HepG2 (cell line): ENCODE results near the gene RPS6KB2. TPM values are rescaled to one million over a fixed set of nuclear protein-coding genes. Genes with fewer than 3 reads are reported as not detected.
A peak's percentile ranks its signal among the peaks of the same experiment; 100 is the strongest.

ENCODE experiments used
- ARNT ChIP-seq: fragments of 450-650 bp; IDR thresholded peaks from 2 replicates; pipeline ENCODE4 v1.6.1; 2017
- EHMT2 ChIP-seq: fragments of 200-600 bp; sonication (generic); IDR thresholded peaks from 2 replicates; pipeline ENCODE4 v1.7.0; 2017; ENCODE audit warnings: antibody characterized with exemption, low read depth, low read length, borderline replicate concordance
- GABPB1 ChIP-seq: IDR thresholded peaks from 2 replicates; pipeline ENCODE4 v1.6.1; 2016; ENCODE audit warnings: mild to moderate bottlenecking, missing genetic modification reagents, moderate library complexity, missing compliant biosample characterization
- ISL2 ChIP-seq: sonication (generic); formaldehyde crosslinking; IDR thresholded peaks from 2 replicates; pipeline ENCODE4 v1.5.0; 2020; ENCODE audit warnings: missing genetic modification reagents
- MEIS2 ChIP-seq: sonication (generic); formaldehyde crosslinking; IDR thresholded peaks from 2 replicates; pipeline ENCODE4 v1.9.0; 2021; ENCODE audit warnings: mild to moderate bottlenecking, missing genetic modification reagents
- MIXL1 ChIP-seq: IDR thresholded peaks from 2 replicates; pipeline ENCODE4 v1.6.1; 2016
- NFAT5 ChIP-seq: sonication (generic); formaldehyde crosslinking; IDR thresholded peaks from 2 replicates; pipeline ENCODE4 v1.4.0; 2020; ENCODE audit warnings: missing genetic modification reagents
- SP2 ChIP-seq: sonication (generic); formaldehyde crosslinking; IDR thresholded peaks from 2 replicates; pipeline ENCODE4 v1.5.1; 2020; ENCODE audit warnings: mild to moderate bottlenecking, missing genetic modification reagents
- SPEN ChIP-seq: sonication (generic); formaldehyde crosslinking; IDR thresholded peaks from 2 replicates; pipeline ENCODE4 v1.5.1; 2020; ENCODE audit warnings: low read depth, mild to moderate bottlenecking, missing genetic modification reagents
- SUZ12 ChIP-seq: fragments of 150-350 bp; IDR thresholded peaks from 2 replicates; pipeline ENCODE4 v1.6.1; 2014; ENCODE audit warnings: low read depth, low read length
- ZNF503 ChIP-seq: sonication (generic); formaldehyde crosslinking; IDR thresholded peaks from 2 replicates; pipeline ENCODE4 v1.4.0; 2020; ENCODE audit warnings: missing genetic modification reagents
- ZNF713 ChIP-seq: sonication (generic); formaldehyde crosslinking; IDR thresholded peaks from 2 replicates; pipeline ENCODE4 v1.4.0; 2020; ENCODE audit warnings: mild to moderate bottlenecking, missing genetic modification reagents
- ZNF773 ChIP-seq: sonication (generic); formaldehyde crosslinking; IDR thresholded peaks from 2 replicates; pipeline ENCODE4 v1.4.0; 2020; ENCODE audit warnings: missing genetic modification reagents, borderline replicate concordance
- polyA plus RNA-seq, 8 experiments: library from polyadenylated mRNA; depleted of rRNA in 3 of 8; stranded (reverse) in 7 of 8; unstranded in 1 of 8; fragments of >200 nt; fragmentation: Illumina TruSeq in 4 of 8; extraction: Trizol in 4 of 8; gene quantifications; 2 replicates each; pipeline versions ENCODE4 v1.2.1 to v1.2.3, GENCODE V29; 2011 to 2016; ENCODE audit warnings: low read depth in 4 of 8, missing spikeins in 1 of 8, mixed read lengths in 1 of 8; ENCODE audit not compliant: insufficient read depth in 1 of 8
- total RNA-seq, 5 experiments: library from RNA; depleted of rRNA; stranded (reverse); fragments of >200 nt; fragmentation: Illumina TruSeq; extraction: Trizol; gene quantifications; 2 replicates each; pipeline ENCODE4 v1.2.3, GENCODE V29; 2016; ENCODE audit warnings: low read depth in 1 of 5
- TF ChIP-seq, protein P1 (sequence below): sonication (generic); formaldehyde crosslinking; conservative IDR thresholded peaks from 2 replicates; pipeline ENCODE4 v1.8.0; 2022; ENCODE audit warnings: low read depth, missing genetic modification reagents
- TF ChIP-seq, protein P2 (sequence below): IDR thresholded peaks from 2 replicates; pipeline ENCODE4 v1.6.1; 2016; ENCODE audit warnings: low read depth, borderline replicate concordance
- TF ChIP-seq, protein P3 (sequence below): sonication (generic); formaldehyde crosslinking; IDR thresholded peaks from 2 replicates; pipeline ENCODE4 v1.8.0; 2022; ENCODE audit warnings: low read depth, missing genetic modification reagents
- TF ChIP-seq, protein P4 (sequence below): sonication (generic); formaldehyde crosslinking; conservative IDR thresholded peaks from 2 replicates; pipeline ENCODE4 v1.8.1; 2023; ENCODE audit warnings: missing genetic modification reagents

Gene RPS6KB2
- total and polyA plus RNA-seq, 2 of the 13 experiments (the other 11 are each of a cell fraction or from before 2014, with no cell fraction given): 52.9 to 54.8 TPM

DNA sequence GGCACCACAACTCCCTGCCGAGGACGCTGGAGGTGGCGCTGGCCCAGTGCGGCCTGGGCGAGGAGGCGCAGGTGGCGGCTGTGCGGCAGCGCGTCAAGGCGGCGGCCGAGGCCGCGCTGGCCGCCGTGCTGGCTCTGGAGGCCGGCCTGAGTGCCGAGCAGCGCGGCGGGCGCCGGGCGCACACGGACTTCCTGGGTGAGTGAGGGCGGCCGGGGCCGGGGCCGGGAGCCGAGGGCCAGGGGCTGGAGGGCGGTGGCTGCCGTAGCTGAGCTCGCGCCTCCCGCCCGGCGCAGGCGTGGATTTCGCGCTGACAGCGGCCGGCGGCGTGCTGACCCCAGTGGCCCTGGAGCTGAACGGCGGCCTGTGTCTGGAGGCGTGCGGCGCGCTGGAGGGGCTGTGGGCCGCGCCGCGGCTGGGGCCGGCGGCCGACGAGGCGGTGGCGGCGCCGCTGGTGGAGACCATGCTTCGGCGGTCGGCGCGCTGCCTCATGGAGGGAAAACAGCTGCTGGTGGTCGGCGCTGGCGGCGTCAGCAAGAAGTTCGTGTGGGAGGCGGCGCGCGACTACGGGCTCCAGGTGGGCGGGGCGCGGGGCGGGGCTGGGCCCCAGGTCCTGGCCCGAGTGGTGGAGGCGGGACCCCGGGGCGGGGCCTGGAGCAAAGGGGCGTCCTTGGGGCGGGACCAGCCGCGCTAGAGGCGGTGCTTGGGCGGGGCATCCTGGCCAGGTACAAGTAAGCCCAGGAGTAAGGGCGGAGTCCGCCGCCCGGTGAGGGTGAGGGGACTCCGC is 7.5 kb upstream of the RPS6KB2 start (continued):
- TF ChIP-seq, protein P1, sequence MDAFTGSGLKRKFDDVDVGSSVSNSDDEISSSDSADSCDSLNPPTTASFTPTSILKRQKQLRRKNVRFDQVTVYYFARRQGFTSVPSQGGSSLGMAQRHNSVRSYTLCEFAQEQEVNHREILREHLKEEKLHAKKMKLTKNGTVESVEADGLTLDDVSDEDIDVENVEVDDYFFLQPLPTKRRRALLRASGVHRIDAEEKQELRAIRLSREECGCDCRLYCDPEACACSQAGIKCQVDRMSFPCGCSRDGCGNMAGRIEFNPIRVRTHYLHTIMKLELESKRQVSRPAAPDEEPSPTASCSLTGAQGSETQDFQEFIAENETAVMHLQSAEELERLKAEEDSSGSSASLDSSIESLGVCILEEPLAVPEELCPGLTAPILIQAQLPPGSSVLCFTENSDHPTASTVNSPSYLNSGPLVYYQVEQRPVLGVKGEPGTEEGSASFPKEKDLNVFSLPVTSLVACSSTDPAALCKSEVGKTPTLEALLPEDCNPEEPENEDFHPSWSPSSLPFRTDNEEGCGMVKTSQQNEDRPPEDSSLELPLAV (CRISPR knock-in tag): 0 out of 2 replicates have a peak, but pooled peaks have one; percentile 61
- TF ChIP-seq, protein P2, sequence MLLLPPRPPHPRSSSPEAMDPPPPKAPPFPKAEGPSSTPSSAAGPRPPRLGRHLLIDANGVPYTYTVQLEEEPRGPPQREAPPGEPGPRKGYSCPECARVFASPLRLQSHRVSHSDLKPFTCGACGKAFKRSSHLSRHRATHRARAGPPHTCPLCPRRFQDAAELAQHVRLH (CRISPR knock-in tag): no peak
- no peak for TF ChIP-seq MIXL1 (CRISPR knock-in tag)
- TF ChIP-seq, protein P3, sequence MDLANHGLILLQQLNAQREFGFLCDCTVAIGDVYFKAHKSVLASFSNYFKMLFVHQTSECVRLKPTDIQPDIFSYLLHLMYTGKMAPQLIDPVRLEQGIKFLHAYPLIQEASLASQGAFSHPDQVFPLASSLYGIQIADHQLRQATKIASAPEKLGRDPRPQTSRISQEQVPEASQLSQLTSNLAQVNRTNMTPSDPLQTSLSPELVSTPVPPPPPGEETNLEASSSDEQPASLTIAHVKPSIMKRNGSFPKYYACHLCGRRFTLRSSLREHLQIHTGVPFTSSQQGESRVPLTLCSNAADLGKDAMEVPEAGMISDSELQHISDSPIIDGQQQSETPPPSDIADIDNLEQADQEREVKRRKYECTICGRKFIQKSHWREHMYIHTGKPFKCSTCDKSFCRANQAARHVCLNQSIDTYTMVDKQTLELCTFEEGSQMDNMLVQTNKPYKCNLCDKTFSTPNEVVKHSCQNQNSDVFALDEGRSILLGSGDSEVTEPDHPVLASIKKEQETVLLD: peak; percentile 71; the same call in 1 of the 2 replicates
- TF ChIP-seq EHMT2: no peak
- TF ChIP-seq SP2 (CRISPR knock-in tag): no peak; the same call in 1 of the 2 replicates
- peak; percentile 56 for TF ChIP-seq SPEN (CRISPR knock-in tag)
- TF ChIP-seq NFAT5 (CRISPR knock-in tag): 0 out of 2 replicates have a peak, but pooled peaks have one; percentile 11
- TF ChIP-seq ARNT: no peak
- TF ChIP-seq MEIS2: peak; percentile 54; the same call in 1 of the 2 replicates
- TF ChIP-seq ZNF713 (CRISPR knock-in tag): no peak
- peak; percentile 50; the same call in 1 of the 2 replicates for TF ChIP-seq ZNF773
- peak; percentile 37; the same call in 1 of the 2 replicates for TF ChIP-seq GABPB1 (CRISPR knock-in tag)
- no peak for TF ChIP-seq SUZ12
- TF ChIP-seq, protein P4, sequence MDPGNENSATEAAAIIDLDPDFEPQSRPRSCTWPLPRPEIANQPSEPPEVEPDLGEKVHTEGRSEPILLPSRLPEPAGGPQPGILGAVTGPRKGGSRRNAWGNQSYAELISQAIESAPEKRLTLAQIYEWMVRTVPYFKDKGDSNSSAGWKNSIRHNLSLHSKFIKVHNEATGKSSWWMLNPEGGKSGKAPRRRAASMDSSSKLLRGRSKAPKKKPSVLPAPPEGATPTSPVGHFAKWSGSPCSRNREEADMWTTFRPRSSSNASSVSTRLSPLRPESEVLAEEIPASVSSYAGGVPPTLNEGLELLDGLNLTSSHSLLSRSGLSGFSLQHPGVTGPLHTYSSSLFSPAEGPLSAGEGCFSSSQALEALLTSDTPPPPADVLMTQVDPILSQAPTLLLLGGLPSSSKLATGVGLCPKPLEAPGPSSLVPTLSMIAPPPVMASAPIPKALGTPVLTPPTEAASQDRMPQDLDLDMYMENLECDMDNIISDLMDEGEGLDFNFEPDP (CRISPR knock-in tag): no peak
- no peak for TF ChIP-seq ZNF503 (CRISPR knock-in tag)
- no peak for TF ChIP-seq ISL2
